HL-60/S4 treated with retinoic acid at 250 ng/mL for 4 days and 3 days (cell line): ENCODE results near the gene ADARB2.

Source experiments
- in situ Hi-C: fragments of 300-500 bp; cut with MboI; formaldehyde crosslinking; loops from 2 replicates; pipeline ENCODE4 v1.7.0; 2022; ENCODE audit warnings: low sequenced_read_pairs

The ADARB2 gene

GRCh38 chr10:1664333-1664964 is 72.9 kb downstream of the ADARB2 start:
- in situ Hi-C loops = no loop called here

GRCh38 chr10:1663226-1663625 is 74.1 kb downstream of the ADARB2 start:
- in situ Hi-C loops = no loop called here

GRCh38 chr10:1662438-1663025 is 74.8 kb downstream of the ADARB2 start:
- in situ Hi-C loops = no loop called here

GRCh38 chr10:1661859-1662437 is 75.4 kb downstream of the ADARB2 start:
- in situ Hi-C loops = no loop called here

- in situ Hi-C loops = no loop called here
Observed at GRCh38 chr10:1661416-1661815, 75.9 kb downstream of the ADARB2 start.

DNA sequence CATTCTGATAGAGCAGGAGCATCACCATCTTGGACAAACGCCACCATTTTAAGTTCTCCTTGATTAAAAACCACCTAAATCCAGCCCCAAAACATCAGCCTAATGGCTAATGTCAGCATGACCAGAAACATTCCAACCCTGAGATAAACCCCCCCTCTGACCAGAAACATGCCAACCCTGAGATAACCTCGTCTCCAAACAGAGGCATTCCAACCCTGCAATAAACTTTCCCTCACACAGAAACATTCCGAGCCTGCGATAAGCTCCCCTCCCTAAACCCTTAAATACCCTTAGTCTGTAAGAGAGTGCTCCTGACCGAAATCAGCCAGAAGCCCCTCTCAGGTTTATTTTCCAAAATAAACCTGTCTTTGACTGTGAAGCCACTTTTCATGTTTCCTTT is 76.5 kb downstream of the ADARB2 start:
- in situ Hi-C loops = no loop called here

DNA sequence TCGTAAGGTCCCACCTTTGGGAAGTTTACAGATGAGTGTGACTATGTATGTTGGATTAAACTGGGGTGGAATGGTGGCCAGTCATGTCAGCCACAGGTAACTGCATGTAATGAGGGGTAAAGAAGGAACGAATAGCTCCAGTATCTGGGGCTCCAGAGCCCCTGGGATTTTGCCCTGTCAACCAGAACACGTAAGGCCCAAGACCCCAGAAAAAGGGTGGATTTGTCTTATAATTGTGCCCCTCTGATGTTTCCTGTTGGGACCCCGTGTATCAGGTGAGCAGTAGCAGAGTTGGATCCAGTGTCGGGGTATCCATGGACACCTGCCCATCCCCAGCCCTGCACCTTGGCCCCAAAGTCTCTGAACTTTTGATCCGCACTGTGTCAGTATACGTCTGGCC is 76.9 kb downstream of the ADARB2 start:
- in situ Hi-C loops = no loop called here

- in situ Hi-C loops = no loop called here
Observed at GRCh38 chr10:1659221-1659791, 78.0 kb downstream of the ADARB2 start.

GRCh38 chr10:1658658-1659057 is 78.7 kb downstream of the ADARB2 start:
- in situ Hi-C loops = no loop called here

GRCh38 chr10:1657479-1657878 is 79.8 kb downstream of the ADARB2 start:
- in situ Hi-C loops = no loop called here

DNA sequence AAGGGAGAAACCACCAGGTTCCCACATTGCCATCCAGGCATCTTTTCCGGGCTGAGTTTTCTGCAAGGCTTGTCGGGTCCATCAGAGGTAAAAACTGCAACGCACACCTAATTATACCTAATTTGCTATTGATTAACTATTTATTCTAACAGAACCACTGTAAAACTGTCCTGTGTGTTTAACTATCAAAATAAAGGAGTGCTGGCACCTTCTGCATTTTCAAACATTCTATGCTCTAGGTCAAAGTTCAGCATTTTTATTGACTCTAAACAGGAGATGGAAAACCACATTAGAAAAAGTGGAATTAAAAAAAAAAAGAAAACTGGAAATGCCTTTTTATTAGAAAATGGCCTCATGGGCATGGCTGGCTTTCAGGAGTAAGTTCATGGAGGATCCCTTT is 82.0 kb downstream of the ADARB2 start:
- in situ Hi-C loops = no loop called here

GRCh38 chr10:1654811-1655356 is 82.4 kb downstream of the ADARB2 start:
- in situ Hi-C loops = no loop called here

- in situ Hi-C loops = no loop called here
Observed at GRCh38 chr10:1654247-1654646, 83.1 kb downstream of the ADARB2 start.

- in situ Hi-C loops = no loop called here
Observed at GRCh38 chr10:1653321-1653720, 84.0 kb downstream of the ADARB2 start.

- in situ Hi-C loops = no loop called here
Observed at GRCh38 chr10:1652151-1652550, 85.2 kb downstream of the ADARB2 start.

DNA sequence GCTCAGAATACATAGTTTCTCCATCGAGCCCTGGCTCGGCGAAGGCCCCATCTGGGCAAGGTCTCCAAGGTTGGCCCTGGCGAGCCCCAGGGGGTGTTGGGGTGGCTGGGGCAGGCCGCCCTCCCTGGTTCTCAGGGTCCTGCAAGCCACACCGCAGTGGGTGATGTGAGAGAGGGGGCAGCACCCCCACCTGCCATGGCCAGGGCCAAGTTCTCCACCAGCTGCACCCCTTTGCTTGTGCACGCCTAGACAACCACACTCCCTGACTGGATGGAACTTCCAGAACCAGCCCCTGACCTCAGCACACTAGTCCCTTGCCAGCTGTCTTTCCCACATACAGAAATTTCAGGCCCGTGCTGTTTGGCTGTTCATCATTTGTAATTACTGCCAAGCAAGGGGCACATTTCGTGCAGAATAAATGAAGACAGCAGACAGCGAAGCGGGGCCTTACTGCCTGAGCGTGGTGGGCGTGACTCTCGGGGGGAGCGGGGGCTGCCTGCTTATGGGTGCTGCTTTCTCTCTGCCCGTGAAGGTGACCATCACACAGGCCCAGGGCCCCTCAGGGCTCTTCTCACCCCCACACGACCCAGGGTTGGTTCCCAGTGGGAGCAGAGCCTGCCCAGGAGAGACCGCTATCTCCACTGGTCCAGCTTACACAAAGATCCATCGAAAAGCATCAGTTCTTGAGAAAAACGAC is 85.9 kb downstream of the ADARB2 start:
- in situ Hi-C loops = no loop called here

GRCh38 chr10:1650542-1651269 is 86.6 kb downstream of the ADARB2 start:
- in situ Hi-C loops = no loop called here

GRCh38 chr10:1648648-1649047 is 88.7 kb downstream of the ADARB2 start:
- in situ Hi-C loops = no loop called here

- in situ Hi-C loops = no loop called here
Observed at GRCh38 chr10:1646332-1646731, 91.0 kb downstream of the ADARB2 start.

DNA sequence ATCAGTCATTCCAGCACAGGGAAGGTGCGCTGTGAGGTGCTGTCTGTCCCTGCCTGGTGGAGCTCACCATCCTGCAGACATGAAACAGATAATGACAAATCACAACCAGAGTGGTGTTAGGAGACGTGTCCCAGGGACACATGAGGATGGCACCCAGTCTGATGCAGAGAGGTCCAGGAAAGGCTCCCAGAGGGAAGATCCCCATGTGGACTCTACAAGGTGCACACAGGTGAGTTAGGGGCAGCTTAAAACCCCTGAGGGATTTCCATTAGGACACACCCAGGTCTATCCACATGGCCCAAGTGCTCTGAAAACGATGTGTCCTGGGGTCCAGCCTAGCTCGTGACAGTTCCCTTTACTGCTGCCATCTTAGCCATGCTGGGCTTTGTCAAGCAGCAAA is 91.4 kb downstream of the ADARB2 start:
- in situ Hi-C loops = no loop called here
